ENCODE data around the gene SLC7A10.

GRCh38 chr19:33187183-33187540 is 38.5 kb downstream of the SLC7A10 start:
- TF ChIP-seq POLR2AphosphoS5 (IDR thresholded peaks at IDR 0.05; ENCODE audit: insufficient read depth in 1 of 2, low read depth in 1 of 2) (no peak), CTCF (IDR thresholded peaks at IDR 0.05) (no peak)

Data from vagina (tissue), 2 donors.